ENCODE results near the gene TWF2. TPM values are rescaled to one million over a fixed set of nuclear protein-coding genes. Genes with fewer than 3 reads are reported as not detected.
A peak's percentile ranks its signal among the peaks of the same experiment; 100 is the strongest.
"Not testable (repeated sequence)": the region's sequence is repeated elsewhere in the genome, so short reads cannot be mapped to it uniquely, and the experiment has no call there.

TWF2 gene
- polyA plus RNA-seq, 3 donors = 141 to 199 (median 176) TPM

DNA sequence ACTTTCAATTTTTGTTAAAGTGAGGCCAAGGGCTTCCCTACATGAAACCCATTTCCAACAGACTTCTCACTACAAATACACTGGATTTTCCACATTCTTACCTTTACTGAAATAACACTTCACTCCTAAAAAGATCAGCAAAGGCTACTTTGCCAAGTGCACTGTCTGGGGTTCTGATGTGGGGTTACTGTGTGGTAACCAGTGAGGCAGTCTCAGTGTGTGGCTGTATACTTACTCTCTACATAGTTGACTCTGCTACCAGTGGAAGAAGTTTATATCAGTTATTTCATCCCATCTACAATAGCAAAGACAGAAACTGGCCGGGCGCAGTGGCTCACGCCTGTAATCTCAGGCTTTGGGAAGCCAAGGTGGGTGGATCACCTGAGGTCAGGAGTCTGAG, 33.9 kb upstream of the TWF2 start:
- Histone ChIP-seq H2AFZ (ENCODE audit: insufficient read depth, low read depth, low read length, poor library complexity, severe bottlenecking) (no peak overlapping the region), H3K4me3 (replicated peaks in 1 of 3; ENCODE audit: low read depth in 2 of 3, low read length in 3 of 3) (no peak overlapping the region), H4K20me1 (ENCODE audit: insufficient read depth, low read length) (peaks cover 96% of the 10 kb centered on the region), H3K4me1 (ENCODE audit: control insufficient read depth in 1 of 2, insufficient read depth in 2 of 2, low read length in 2 of 2) (peaks cover 51 to 79% of the 10 kb centered on the region in 2 donors), H3K4me2 (replicated peaks; ENCODE audit: extremely low read depth, low read length, poor library complexity, severe bottlenecking) (no peak overlapping the region), H3K9me3 (replicated peaks in 1 of 2; ENCODE audit: control insufficient read depth in 1 of 2, insufficient read depth in 1 of 2, low read length in 2 of 2) (no peaks in the 10 kb centered on the region), H3K27me3 (ENCODE audit: control insufficient read depth in 2 of 2, insufficient read depth in 2 of 2, low read length in 2 of 2) (no peaks in the 10 kb centered on the region), H3K36me3 (replicated peaks in 1 of 2; ENCODE audit: control insufficient read depth in 1 of 2, insufficient read depth in 2 of 2, low read length in 2 of 2) (peaks cover 25 to 59% of the 10 kb centered on the region in 2 donors), H3K27ac (ENCODE audit: low read depth in 1 of 2, low read length in 2 of 2) (peak overlapping the region in 1 of 2 donors; percentile 59), H3K79me2 (ENCODE audit: insufficient read depth, low read length) (peaks cover 100% of the 10 kb centered on the region), H3K9ac (ENCODE audit: insufficient read depth, low read length, poor library complexity, severe bottlenecking) (no peak overlapping the region)
- Mint-ChIP-seq H3K9me3 (no peaks in the 10 kb centered on the region), H3K4me3 (no peak overlapping the region), H3K4me1 (peaks cover 75% of the 10 kb centered on the region), H3K27me3 (ENCODE audit: low read depth in 3 of 3) (no peaks in the 10 kb centered on the region), H3K27ac (peak overlapping the region in 5 of 7 donors; percentile 33 to 74 (median 61)), H3K36me3 (peaks cover 39 to 68% of the 10 kb centered on the region in 2 donors)
- TF ChIP-seq, protein P1, sequence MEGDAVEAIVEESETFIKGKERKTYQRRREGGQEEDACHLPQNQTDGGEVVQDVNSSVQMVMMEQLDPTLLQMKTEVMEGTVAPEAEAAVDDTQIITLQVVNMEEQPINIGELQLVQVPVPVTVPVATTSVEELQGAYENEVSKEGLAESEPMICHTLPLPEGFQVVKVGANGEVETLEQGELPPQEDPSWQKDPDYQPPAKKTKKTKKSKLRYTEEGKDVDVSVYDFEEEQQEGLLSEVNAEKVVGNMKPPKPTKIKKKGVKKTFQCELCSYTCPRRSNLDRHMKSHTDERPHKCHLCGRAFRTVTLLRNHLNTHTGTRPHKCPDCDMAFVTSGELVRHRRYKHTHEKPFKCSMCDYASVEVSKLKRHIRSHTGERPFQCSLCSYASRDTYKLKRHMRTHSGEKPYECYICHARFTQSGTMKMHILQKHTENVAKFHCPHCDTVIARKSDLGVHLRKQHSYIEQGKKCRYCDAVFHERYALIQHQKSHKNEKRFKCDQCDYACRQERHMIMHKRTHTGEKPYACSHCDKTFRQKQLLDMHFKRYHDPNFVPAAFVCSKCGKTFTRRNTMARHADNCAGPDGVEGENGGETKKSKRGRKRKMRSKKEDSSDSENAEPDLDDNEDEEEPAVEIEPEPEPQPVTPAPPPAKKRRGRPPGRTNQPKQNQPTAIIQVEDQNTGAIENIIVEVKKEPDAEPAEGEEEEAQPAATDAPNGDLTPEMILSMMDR (IDR thresholded peaks at IDR 0.05) = no peak
- WGBS (ENCODE audit: insufficient coverage) = no CpG with 5 or more reads among the region's 3 CpGs
- DNase-seq = no peak
- intact Hi-C loops (cut with micrococcal nuclease) = no loop called here

DNA sequence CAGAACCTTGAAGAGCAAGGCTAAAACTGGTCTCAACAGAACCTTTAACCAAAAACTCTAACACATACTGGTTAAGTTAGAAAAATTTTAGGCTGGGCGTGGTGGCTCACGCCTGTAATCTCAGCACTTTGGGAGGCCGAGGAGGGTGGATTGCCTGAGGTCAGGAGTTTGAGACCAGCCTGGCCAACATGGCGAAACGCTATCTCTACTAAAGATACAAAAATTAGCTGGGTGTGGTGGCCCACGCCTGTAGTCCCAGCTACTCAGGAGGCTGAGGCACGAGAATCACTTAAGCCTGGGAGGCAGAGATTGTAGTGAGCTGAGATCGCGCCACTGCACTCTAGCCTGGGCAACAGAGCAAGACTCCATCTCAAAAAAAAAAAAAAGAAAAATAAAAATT, 33.2 kb upstream of the TWF2 start:
- peaks cover 49 to 72% of the 10 kb centered on the region in 2 donors for H3K4me1 ChIP-seq (ENCODE audit: control insufficient read depth in 1 of 2, insufficient read depth in 2 of 2, low read length in 2 of 2)
- H3K4me3 Mint-ChIP-seq; intact Hi-C loops (cut with micrococcal nuclease); H3K9me3 Mint-ChIP-seq; H3K4me3 ChIP-seq (replicated peaks in 1 of 3; ENCODE audit: low read depth in 2 of 3, low read length in 3 of 3); H3K9me3 ChIP-seq (replicated peaks in 1 of 2; ENCODE audit: control insufficient read depth in 1 of 2, insufficient read depth in 1 of 2, low read length in 2 of 2); H3K27me3 Mint-ChIP-seq (ENCODE audit: low read depth in 3 of 3); DNase-seq; H3K9ac ChIP-seq (ENCODE audit: insufficient read depth, low read length, poor library complexity, severe bottlenecking); H3K27me3 ChIP-seq (ENCODE audit: control insufficient read depth in 2 of 2, insufficient read depth in 2 of 2, low read length in 2 of 2); H3K4me2 ChIP-seq (replicated peaks; ENCODE audit: extremely low read depth, low read length, poor library complexity, severe bottlenecking); H2AFZ ChIP-seq (ENCODE audit: insufficient read depth, low read depth, low read length, poor library complexity, severe bottlenecking): not testable (repeated sequence)
- H3K79me2 ChIP-seq (ENCODE audit: insufficient read depth, low read length) = peaks cover 100% of the 10 kb centered on the region
- peaks cover 46 to 75% of the 10 kb centered on the region in 2 donors for H3K36me3 Mint-ChIP-seq
- peak overlapping the region in 1 of 2 donors; percentile 90 for H3K27ac ChIP-seq (ENCODE audit: low read depth in 1 of 2, low read length in 2 of 2)
- H3K36me3 ChIP-seq (replicated peaks in 1 of 2; ENCODE audit: control insufficient read depth in 1 of 2, insufficient read depth in 2 of 2, low read length in 2 of 2) = peaks cover 32 to 66% of the 10 kb centered on the region in 2 donors
- peak overlapping the region in 5 of 7 donors; percentile 2 to 98 (median 41) for H3K27ac Mint-ChIP-seq
- H3K4me1 Mint-ChIP-seq = peaks cover 71% of the 10 kb centered on the region
- H4K20me1 ChIP-seq (ENCODE audit: insufficient read depth, low read length) = peaks cover 97% of the 10 kb centered on the region
- no CpG with 5 or more reads among the region's 9 CpGs for WGBS (ENCODE audit: insufficient coverage)

Measured in CD14-positive monocyte (primary cell).